ENCODE data around the gene NRXN3. TPM values are rescaled to one million over a fixed set of nuclear protein-coding genes. Genes with fewer than 3 reads are reported as not detected.
"Not testable (repeated sequence)": the region's sequence is repeated elsewhere in the genome, so short reads cannot be mapped to it uniquely, and the experiment has no call there.

The NRXN3 gene
- total and polyA plus RNA-seq, 4 donors: 0.07 to 1.2 (median 0.23) TPM

DNA sequence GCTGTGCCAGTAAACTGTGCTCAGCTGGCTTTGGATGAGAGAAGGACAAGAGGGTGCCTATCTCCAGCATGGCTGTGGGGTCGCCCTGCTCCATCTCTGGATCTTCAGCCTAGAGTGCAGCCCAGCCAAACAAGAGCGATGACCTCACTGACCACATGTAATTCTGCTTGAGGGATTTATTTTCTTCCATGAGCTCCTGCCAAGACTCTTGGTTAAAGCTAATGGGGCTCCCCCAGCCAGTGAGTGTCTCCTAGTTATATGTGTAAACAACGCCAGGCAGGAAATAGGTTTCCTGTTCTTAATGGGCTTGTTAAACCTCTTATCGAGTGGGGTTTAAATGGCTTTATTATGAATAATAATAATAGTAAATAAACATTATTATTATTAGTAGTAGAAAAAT, 397.2 kb downstream of the NRXN3 start:
- Histone ChIP-seq H3K36me3 (ENCODE audit: control insufficient read depth in 4 of 4, insufficient read depth in 3 of 4, low read depth in 1 of 4, low read length in 3 of 4) (no peaks in the 10 kb centered on the region), H3K4me3 (ENCODE audit: low read depth in 1 of 3, low read length in 3 of 3) (no peak overlapping the region), H3K27ac (ENCODE audit: low read depth in 1 of 2, low read length in 2 of 2) (no peak overlapping the region), H3K9me3 (ENCODE audit: control insufficient read depth in 4 of 4, low read length in 3 of 4) (no peaks in the 10 kb centered on the region), H3K27me3 (ENCODE audit: control insufficient read depth in 4 of 4, insufficient read depth in 4 of 4, low read length in 3 of 4) (no peaks in the 10 kb centered on the region), H3K4me1 (ENCODE audit: control insufficient read depth in 4 of 4, insufficient read depth in 4 of 4, low read length in 3 of 4) (no peaks in the 10 kb centered on the region), H3K9ac (ENCODE audit: low read depth in 1 of 2, low read length in 2 of 2) (no peak overlapping the region)
- 49% methylated on average over 4 of the region's 4 CpGs for WGBS
- DNase-seq (ENCODE audit: low spot score): no peak
- TF ChIP-seq FOXA1 (IDR thresholded peaks at IDR 0.05) (no peak), RXRA (IDR thresholded peaks at IDR 0.05) (no peak), TAF1 (conservative IDR thresholded peaks at IDR 0.05) (no peak), RAD21 (IDR thresholded peaks at IDR 0.05) (no peak), GABPA (IDR thresholded peaks at IDR 0.05 in 1 of 2, conservative IDR thresholded peaks at IDR 0.05 in 1 of 2) (no peak), SP1 (IDR thresholded peaks at IDR 0.05) (no peak)
- TF ChIP-seq, protein P1, sequence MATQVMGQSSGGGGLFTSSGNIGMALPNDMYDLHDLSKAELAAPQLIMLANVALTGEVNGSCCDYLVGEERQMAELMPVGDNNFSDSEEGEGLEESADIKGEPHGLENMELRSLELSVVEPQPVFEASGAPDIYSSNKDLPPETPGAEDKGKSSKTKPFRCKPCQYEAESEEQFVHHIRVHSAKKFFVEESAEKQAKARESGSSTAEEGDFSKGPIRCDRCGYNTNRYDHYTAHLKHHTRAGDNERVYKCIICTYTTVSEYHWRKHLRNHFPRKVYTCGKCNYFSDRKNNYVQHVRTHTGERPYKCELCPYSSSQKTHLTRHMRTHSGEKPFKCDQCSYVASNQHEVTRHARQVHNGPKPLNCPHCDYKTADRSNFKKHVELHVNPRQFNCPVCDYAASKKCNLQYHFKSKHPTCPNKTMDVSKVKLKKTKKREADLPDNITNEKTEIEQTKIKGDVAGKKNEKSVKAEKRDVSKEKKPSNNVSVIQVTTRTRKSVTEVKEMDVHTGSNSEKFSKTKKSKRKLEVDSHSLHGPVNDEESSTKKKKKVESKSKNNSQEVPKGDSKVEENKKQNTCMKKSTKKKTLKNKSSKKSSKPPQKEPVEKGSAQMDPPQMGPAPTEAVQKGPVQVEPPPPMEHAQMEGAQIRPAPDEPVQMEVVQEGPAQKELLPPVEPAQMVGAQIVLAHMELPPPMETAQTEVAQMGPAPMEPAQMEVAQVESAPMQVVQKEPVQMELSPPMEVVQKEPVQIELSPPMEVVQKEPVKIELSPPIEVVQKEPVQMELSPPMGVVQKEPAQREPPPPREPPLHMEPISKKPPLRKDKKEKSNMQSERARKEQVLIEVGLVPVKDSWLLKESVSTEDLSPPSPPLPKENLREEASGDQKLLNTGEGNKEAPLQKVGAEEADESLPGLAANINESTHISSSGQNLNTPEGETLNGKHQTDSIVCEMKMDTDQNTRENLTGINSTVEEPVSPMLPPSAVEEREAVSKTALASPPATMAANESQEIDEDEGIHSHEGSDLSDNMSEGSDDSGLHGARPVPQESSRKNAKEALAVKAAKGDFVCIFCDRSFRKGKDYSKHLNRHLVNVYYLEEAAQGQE (IDR thresholded peaks at IDR 0.05): no peak
- TF ChIP-seq, protein P2, sequence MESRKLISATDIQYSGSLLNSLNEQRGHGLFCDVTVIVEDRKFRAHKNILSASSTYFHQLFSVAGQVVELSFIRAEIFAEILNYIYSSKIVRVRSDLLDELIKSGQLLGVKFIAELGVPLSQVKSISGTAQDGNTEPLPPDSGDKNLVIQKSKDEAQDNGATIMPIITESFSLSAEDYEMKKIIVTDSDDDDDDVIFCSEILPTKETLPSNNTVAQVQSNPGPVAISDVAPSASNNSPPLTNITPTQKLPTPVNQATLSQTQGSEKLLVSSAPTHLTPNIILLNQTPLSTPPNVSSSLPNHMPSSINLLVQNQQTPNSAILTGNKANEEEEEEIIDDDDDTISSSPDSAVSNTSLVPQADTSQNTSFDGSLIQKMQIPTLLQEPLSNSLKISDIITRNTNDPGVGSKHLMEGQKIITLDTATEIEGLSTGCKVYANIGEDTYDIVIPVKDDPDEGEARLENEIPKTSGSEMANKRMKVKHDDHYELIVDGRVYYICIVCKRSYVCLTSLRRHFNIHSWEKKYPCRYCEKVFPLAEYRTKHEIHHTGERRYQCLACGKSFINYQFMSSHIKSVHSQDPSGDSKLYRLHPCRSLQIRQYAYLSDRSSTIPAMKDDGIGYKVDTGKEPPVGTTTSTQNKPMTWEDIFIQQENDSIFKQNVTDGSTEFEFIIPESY (IDR thresholded peaks at IDR 0.05): no peak
- TF ChIP-seq, protein P3, sequence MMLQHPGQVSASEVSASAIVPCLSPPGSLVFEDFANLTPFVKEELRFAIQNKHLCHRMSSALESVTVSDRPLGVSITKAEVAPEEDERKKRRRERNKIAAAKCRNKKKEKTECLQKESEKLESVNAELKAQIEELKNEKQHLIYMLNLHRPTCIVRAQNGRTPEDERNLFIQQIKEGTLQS (IDR thresholded peaks at IDR 0.05): no peak

DNA sequence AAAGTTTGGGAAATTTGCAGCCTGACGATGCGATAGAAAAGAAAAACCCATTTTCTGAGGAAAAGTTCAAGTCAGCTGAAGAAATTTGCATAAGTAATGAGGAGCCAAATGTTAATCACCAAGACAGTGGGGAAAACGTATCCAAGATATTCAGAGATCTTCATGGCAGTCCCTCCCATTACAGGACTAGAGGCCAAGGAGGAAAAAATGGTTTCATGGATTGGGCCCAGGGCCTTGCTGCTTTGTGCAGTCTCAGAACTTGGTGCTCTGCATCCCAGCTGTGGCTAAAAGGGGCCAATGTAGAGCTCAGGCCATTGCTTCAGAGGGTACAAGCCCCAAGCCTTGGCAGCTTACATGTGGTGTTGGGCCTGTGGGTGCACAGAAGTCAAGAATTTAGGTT, 403.6 kb downstream of the NRXN3 start:
- 82% methylated on average over 3 of the region's 3 CpGs for WGBS
- not testable (repeated sequence) for H3K9me3 ChIP-seq (ENCODE audit: control insufficient read depth in 4 of 4, low read length in 3 of 4); H3K36me3 ChIP-seq (ENCODE audit: control insufficient read depth in 4 of 4, insufficient read depth in 3 of 4, low read depth in 1 of 4, low read length in 3 of 4); H3K9ac ChIP-seq (ENCODE audit: low read depth in 1 of 2, low read length in 2 of 2); H3K4me3 ChIP-seq (ENCODE audit: low read depth in 1 of 3, low read length in 3 of 3); H3K27me3 ChIP-seq (ENCODE audit: control insufficient read depth in 4 of 4, insufficient read depth in 4 of 4, low read length in 3 of 4); H3K27ac ChIP-seq (ENCODE audit: low read depth in 1 of 2, low read length in 2 of 2); DNase-seq (ENCODE audit: low spot score); H3K4me1 ChIP-seq (ENCODE audit: control insufficient read depth in 4 of 4, insufficient read depth in 4 of 4, low read length in 3 of 4)

DNA sequence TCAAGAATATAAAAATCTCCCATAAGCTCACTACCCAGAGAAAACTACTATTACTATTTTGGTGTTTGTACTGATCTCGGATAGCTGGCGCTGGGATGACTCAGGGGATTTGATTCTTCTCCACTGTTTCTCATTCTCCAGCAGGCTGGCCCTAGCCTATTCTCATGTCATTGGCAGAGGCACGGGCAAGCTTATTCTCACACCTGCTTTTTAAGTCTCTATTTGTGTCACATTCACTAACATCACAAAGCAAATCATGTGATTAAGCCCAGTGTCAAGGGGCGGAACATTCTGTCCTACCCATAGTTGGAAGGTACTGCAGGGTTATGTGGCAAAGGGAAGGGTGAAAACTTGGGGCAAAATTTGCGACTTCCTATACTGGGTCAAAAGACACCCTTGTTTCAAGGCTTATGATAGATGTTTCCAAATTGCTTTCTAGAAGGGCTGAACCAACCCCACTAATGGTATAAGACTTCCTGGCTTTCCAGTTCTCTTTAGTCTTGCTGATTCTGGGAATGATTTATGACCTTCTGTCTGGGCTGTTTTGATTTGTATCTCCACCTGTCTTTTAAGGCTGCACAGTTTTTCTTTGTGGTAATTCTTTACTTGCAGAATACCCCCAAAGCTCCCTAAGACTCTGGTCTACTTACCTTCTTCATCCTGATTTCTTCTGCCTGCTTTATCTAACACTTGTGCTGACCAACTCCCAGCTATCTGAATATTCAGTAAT, 406.4 kb downstream of the NRXN3 start:
- Histone ChIP-seq H3K9me3 (ENCODE audit: control insufficient read depth in 4 of 4, low read length in 3 of 4) (peaks cover 3 to 7% (median 5%) of the 10 kb centered on the region in 4 donors), H3K9ac (ENCODE audit: low read depth in 1 of 2, low read length in 2 of 2) (no peak overlapping the region), H3K27me3 (ENCODE audit: control insufficient read depth in 4 of 4, insufficient read depth in 4 of 4, low read length in 3 of 4) (peaks cover 0 to 3% (median 0%) of the 10 kb centered on the region in 4 donors), H3K4me3 (ENCODE audit: low read depth in 1 of 3, low read length in 3 of 3) (no peak overlapping the region), H3K27ac (ENCODE audit: low read depth in 1 of 2, low read length in 2 of 2) (no peak overlapping the region), H3K4me1 (ENCODE audit: control insufficient read depth in 4 of 4, insufficient read depth in 4 of 4, low read length in 3 of 4) (no peaks in the 10 kb centered on the region), H3K36me3 (ENCODE audit: control insufficient read depth in 4 of 4, insufficient read depth in 3 of 4, low read depth in 1 of 4, low read length in 3 of 4) (no peaks in the 10 kb centered on the region)
- TF ChIP-seq, protein P2 (IDR thresholded peaks at IDR 0.05): no peak
- TF ChIP-seq HNF4A (conservative IDR thresholded peaks at IDR 0.05) (no peak), YY1 (IDR thresholded peaks at IDR 0.05) (no peak)
- TF ChIP-seq, protein P1 (IDR thresholded peaks at IDR 0.05): no peak
- no peak for DNase-seq (ENCODE audit: low spot score)
- WGBS: 75% methylated on average over 5 of the region's 5 CpGs
